Measurements from ENCODE around the gene ZNF512. TPM values are rescaled to one million over a fixed set of nuclear protein-coding genes. Genes with fewer than 3 reads are reported as not detected.
A peak's percentile ranks its signal among the peaks of the same experiment; 100 is the strongest.

The ZNF512 gene
- total and polyA plus RNA-seq, 9 of the 15 experiments (the other 6 are each of a cell fraction or from before 2014, with no cell fraction given): 24.7 to 101 (median 65.9) TPM

- WGBS (ENCODE audit: insufficient coverage, low coverage, missing lambda C conversion rate): 25% methylated on average over 1 of the region's 1 CpG
- DNase-seq (ENCODE audit: extremely low read depth in 1 of 4, low spot score in 3 of 4): peak in 1 of 4 experiments; percentile 7
- Histone ChIP-seq H4K20me1 (replicated peaks; ENCODE audit: control insufficient read depth, insufficient read depth, low read length) (no peaks in the 10 kb centered on the region), H3K9ac (ENCODE audit: insufficient read depth in 1 of 2, low read depth in 2 of 2, low read length in 2 of 2) (no peak overlapping the region), H3K9me3 (replicated peaks; ENCODE audit: control insufficient read depth, insufficient read depth, low read depth, low read length) (no peaks in the 10 kb centered on the region), H2AFZ (ENCODE audit: low read depth, low read length) (no peak overlapping the region), H3K4me1 (replicated peaks in 1 of 2; ENCODE audit: control insufficient read depth in 2 of 2, insufficient read depth in 2 of 2, low read length in 2 of 2) (no peaks in the 10 kb centered on the region), H3K27ac (ENCODE audit: extremely low read depth, low read depth, low read length) (no peak overlapping the region), H3K9me1 (ENCODE audit: control insufficient read depth, insufficient read depth, low read length) (no peaks in the 10 kb centered on the region), H3K36me3 (ENCODE audit: control insufficient read depth, insufficient read depth, low read length) (peaks cover 88% of the 10 kb centered on the region), H3K79me2 (ENCODE audit: control insufficient read depth, insufficient read depth, low read length) (no peaks in the 10 kb centered on the region), H3K4me3 (no peak overlapping the region), H3K27me3 (ENCODE audit: control insufficient read depth in 2 of 2, insufficient read depth in 2 of 2, low read length in 2 of 2) (no peaks in the 10 kb centered on the region), H3K4me2 (ENCODE audit: insufficient read depth, low read length) (no peak overlapping the region)
- no peak for FAIRE-seq
- no TSS peak for BruUV-seq (replicated peaks)
- intact Hi-C loops (cut with micrococcal nuclease) (loop anchor here (10.0 kb wide), 1 partner anchor 137 kb away; the partner anchor contains the start of gene IFT172), in situ Hi-C loops (cut with MboI) (no loop called here)
- ChIA-PET CTCF (ENCODE audit: low intra/inter-chr PET ratio) (no interaction called here), POLR2A (interaction anchor here (1.9 to 2.1 kb wide), 2 partner anchors 11 to 25 kb away, joined by 7 to 8 read pairs; no protein-coding TSS in a partner anchor)
- ATAC-seq: no peak
- TF ChIP-seq KDM4B (IDR thresholded peaks at IDR 0.05; ENCODE audit: borderline replicate concordance in 2 of 2, low read depth in 1 of 2): no peak
- TF ChIP-seq RFX1 (IDR thresholded peaks at IDR 0.05): 0 out of 2 replicates have a peak, but pooled peaks have one; percentile 23
- TF ChIP-seq SMARCC2 (IDR thresholded peaks at IDR 0.05; ENCODE audit: low read depth): no peak
- TF ChIP-seq CTCF (IDR thresholded peaks at IDR 0.05 in 2 of 3, conservative IDR thresholded peaks at IDR 0.05 in 1 of 3; ENCODE audit: insufficient read depth in 2 of 3, low read depth in 1 of 3, low read length in 3 of 3): peak in 1 of 3 experiments; percentile 28; a peak in 1 of 6 replicates
- TF ChIP-seq, protein P1, sequence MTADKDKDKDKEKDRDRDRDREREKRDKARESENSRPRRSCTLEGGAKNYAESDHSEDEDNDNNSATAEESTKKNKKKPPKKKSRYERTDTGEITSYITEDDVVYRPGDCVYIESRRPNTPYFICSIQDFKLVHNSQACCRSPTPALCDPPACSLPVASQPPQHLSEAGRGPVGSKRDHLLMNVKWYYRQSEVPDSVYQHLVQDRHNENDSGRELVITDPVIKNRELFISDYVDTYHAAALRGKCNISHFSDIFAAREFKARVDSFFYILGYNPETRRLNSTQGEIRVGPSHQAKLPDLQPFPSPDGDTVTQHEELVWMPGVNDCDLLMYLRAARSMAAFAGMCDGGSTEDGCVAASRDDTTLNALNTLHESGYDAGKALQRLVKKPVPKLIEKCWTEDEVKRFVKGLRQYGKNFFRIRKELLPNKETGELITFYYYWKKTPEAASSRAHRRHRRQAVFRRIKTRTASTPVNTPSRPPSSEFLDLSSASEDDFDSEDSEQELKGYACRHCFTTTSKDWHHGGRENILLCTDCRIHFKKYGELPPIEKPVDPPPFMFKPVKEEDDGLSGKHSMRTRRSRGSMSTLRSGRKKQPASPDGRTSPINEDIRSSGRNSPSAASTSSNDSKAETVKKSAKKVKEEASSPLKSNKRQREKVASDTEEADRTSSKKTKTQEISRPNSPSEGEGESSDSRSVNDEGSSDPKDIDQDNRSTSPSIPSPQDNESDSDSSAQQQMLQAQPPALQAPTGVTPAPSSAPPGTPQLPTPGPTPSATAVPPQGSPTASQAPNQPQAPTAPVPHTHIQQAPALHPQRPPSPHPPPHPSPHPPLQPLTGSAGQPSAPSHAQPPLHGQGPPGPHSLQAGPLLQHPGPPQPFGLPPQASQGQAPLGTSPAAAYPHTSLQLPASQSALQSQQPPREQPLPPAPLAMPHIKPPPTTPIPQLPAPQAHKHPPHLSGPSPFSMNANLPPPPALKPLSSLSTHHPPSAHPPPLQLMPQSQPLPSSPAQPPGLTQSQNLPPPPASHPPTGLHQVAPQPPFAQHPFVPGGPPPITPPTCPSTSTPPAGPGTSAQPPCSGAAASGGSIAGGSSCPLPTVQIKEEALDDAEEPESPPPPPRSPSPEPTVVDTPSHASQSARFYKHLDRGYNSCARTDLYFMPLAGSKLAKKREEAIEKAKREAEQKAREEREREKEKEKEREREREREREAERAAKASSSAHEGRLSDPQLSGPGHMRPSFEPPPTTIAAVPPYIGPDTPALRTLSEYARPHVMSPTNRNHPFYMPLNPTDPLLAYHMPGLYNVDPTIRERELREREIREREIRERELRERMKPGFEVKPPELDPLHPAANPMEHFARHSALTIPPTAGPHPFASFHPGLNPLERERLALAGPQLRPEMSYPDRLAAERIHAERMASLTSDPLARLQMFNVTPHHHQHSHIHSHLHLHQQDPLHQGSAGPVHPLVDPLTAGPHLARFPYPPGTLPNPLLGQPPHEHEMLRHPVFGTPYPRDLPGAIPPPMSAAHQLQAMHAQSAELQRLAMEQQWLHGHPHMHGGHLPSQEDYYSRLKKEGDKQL (CRISPR knock-in tag; IDR thresholded peaks at IDR 0.05; ENCODE audit: borderline replicate concordance): no peak
- TF ChIP-seq CREB1 (IDR thresholded peaks at IDR 0.05): no peak
- no peak for TF ChIP-seq CREB1 (CRISPR knock-in tag; IDR thresholded peaks at IDR 0.05)
- TF ChIP-seq, protein P2, sequence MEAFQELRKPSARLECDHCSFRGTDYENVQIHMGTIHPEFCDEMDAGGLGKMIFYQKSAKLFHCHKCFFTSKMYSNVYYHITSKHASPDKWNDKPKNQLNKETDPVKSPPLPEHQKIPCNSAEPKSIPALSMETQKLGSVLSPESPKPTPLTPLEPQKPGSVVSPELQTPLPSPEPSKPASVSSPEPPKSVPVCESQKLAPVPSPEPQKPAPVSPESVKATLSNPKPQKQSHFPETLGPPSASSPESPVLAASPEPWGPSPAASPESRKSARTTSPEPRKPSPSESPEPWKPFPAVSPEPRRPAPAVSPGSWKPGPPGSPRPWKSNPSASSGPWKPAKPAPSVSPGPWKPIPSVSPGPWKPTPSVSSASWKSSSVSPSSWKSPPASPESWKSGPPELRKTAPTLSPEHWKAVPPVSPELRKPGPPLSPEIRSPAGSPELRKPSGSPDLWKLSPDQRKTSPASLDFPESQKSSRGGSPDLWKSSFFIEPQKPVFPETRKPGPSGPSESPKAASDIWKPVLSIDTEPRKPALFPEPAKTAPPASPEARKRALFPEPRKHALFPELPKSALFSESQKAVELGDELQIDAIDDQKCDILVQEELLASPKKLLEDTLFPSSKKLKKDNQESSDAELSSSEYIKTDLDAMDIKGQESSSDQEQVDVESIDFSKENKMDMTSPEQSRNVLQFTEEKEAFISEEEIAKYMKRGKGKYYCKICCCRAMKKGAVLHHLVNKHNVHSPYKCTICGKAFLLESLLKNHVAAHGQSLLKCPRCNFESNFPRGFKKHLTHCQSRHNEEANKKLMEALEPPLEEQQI (IDR thresholded peaks at IDR 0.05): no peak
- TF ChIP-seq FIP1L1 (IDR thresholded peaks at IDR 0.05; ENCODE audit: low read depth, low read length, poor library complexity, severe bottlenecking): no peak
- no peak for TF ChIP-seq WHSC1 (IDR thresholded peaks at IDR 0.05; ENCODE audit: low read length)
- TF ChIP-seq RAD21 (CRISPR knock-in tag; conservative IDR thresholded peaks at IDR 0.05 in 1 of 2, IDR thresholded peaks at IDR 0.05 in 1 of 2): peak in 1 of 2 experiments; percentile 31; a peak in 1 of 4 replicates
Observed at GRCh38 chr2:27621524-27621923, 38.7 kb downstream of the ZNF512 start.

All from K562 (cell line).